MM.1S (cell line): ENCODE measurements around the gene NEGR1.

Source experiments
- DNase-seq: peaks from one replicate; pipeline ENCODE4 v3.0.0-alpha.2; 2015
- H2AFZ ChIP-seq: fragments of 300-600 bp; sonication (generic); 2 replicates; pipeline ENCODE4 v1.6.0; 2016; ENCODE audit warnings: antibody characterized with exemption, low read length
- H3F3A ChIP-seq: fragments of 300-600 bp; sonication (generic); 2 replicates; pipeline ENCODE4 v1.6.1; 2016; ENCODE audit warnings: mild to moderate bottlenecking, antibody characterized with exemption, low read length, moderate library complexity, mixed read lengths; ENCODE audit not compliant: insufficient read depth
- H3K27ac ChIP-seq: fragments of 300-600 bp; sonication (generic); 2 replicates; pipeline ENCODE4 v1.5.1; 2016; ENCODE audit warnings: mild to moderate bottlenecking, low read length
- H3K27me3 ChIP-seq: fragments of 300-600 bp; sonication (generic); replicated peaks from 2 replicates; pipeline ENCODE4 v1.6.0; 2016; ENCODE audit warnings: low read length; ENCODE audit not compliant: insufficient read depth
- H3K36me3 ChIP-seq: fragments of 300-600 bp; sonication (generic); replicated peaks from 2 replicates; pipeline ENCODE4 v1.6.1; 2016; ENCODE audit warnings: mild to moderate bottlenecking, low read length, mixed read lengths; ENCODE audit not compliant: insufficient read depth
- H3K4me1 ChIP-seq: fragments of 300-600 bp; sonication (generic); 2 replicates; pipeline ENCODE4 v1.6.1; 2016; ENCODE audit warnings: low read length, mixed read lengths
- H3K4me2 ChIP-seq: fragments of 300-600 bp; sonication (generic); 2 replicates; pipeline ENCODE4 v1.6.0; 2016; ENCODE audit warnings: low read depth, low read length
- H3K4me3 ChIP-seq: fragments of 300-600 bp; sonication (generic); 2 replicates; pipeline ENCODE4 v1.5.1; 2016; ENCODE audit warnings: low read length, mixed read lengths
- H3K79me2 ChIP-seq: fragments of 300-600 bp; sonication (generic); 2 replicates; pipeline ENCODE4 v1.6.1; 2016; ENCODE audit warnings: mixed run types, low read length, mixed read lengths
- H3K9ac ChIP-seq: fragments of 300-600 bp; sonication (generic); 2 replicates; pipeline ENCODE4 v1.6.1; 2016; ENCODE audit warnings: low read length, mixed read lengths
- H3K9me2 ChIP-seq: fragments of 300-600 bp; sonication (generic); replicated peaks from 2 replicates; pipeline ENCODE4 v1.6.1; 2016; ENCODE audit warnings: mild to moderate bottlenecking, low read length, mixed read lengths; ENCODE audit not compliant: insufficient read depth
- H3K9me3 ChIP-seq: fragments of 300-600 bp; sonication (generic); replicated peaks from 2 replicates; pipeline ENCODE4 v1.6.1; 2016; ENCODE audit warnings: mild to moderate bottlenecking, low read length, mixed read lengths; ENCODE audit not compliant: insufficient read depth
- H4K20me1 ChIP-seq: fragments of 300-600 bp; sonication (generic); 2 replicates; pipeline ENCODE4 v1.6.1; 2016; ENCODE audit warnings: mild to moderate bottlenecking, low read length, moderate library complexity, mixed read lengths; ENCODE audit not compliant: insufficient read depth
- EZH2 ChIP-seq: fragments of 300-600 bp; sonication (generic); optimal IDR thresholded peaks from 2 replicates; pipeline ENCODE3; 2017; ENCODE audit warnings: low read depth, mild to moderate bottlenecking, antibody characterized with exemption, low read length, mixed read lengths
- EZH2phosphoT487 ChIP-seq: fragments of 300-600 bp; sonication (generic); IDR thresholded peaks from 2 replicates; pipeline ENCODE4 v1.6.1; 2018; ENCODE audit warnings: antibody characterized with exemption, low read length
- TF ChIP-seq, protein P1 (sequence below): fragments of 300-600 bp; sonication (generic); IDR thresholded peaks from 2 replicates; pipeline ENCODE4 v1.5.1; 2016; ENCODE audit warnings: antibody characterized with exemption, low read length, mixed read lengths

Gene NEGR1

DNA sequence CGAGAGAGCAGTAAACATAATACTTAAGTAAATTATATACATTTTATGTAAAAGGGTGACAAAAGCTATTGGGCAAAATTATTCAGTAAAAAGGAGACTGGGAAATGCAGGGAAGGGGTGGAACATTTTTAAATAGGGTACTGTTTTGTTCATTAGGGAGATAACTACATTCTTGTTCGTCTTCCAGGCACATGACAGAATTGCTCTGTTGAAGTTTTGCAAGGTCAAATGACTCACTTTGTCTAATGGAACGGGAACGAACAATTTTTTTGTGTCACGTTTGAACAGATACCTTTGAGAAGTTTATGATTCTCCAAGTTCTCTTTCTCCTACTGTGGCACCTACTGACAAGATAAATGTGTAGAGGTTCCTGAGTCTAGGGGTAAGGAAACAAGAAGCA is 819.2 kb downstream of the NEGR1 start:
- H2AFZ ChIP-seq: no peak overlapping the region
- no peak overlapping the region for H3K9ac ChIP-seq
- H3K36me3 ChIP-seq: no peaks in the 10 kb centered on the region
- TF ChIP-seq EZH2 (no peak), EZH2phosphoT487 (no peak)
- TF ChIP-seq, protein P1, sequence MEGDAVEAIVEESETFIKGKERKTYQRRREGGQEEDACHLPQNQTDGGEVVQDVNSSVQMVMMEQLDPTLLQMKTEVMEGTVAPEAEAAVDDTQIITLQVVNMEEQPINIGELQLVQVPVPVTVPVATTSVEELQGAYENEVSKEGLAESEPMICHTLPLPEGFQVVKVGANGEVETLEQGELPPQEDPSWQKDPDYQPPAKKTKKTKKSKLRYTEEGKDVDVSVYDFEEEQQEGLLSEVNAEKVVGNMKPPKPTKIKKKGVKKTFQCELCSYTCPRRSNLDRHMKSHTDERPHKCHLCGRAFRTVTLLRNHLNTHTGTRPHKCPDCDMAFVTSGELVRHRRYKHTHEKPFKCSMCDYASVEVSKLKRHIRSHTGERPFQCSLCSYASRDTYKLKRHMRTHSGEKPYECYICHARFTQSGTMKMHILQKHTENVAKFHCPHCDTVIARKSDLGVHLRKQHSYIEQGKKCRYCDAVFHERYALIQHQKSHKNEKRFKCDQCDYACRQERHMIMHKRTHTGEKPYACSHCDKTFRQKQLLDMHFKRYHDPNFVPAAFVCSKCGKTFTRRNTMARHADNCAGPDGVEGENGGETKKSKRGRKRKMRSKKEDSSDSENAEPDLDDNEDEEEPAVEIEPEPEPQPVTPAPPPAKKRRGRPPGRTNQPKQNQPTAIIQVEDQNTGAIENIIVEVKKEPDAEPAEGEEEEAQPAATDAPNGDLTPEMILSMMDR: no peak
- H3K9me2 ChIP-seq: no peaks in the 10 kb centered on the region
- H3K4me2 ChIP-seq: no peak overlapping the region
- H3K9me3 ChIP-seq: no peaks in the 10 kb centered on the region
- no peak overlapping the region for H3K4me3 ChIP-seq
- no peaks in the 10 kb centered on the region for H3K4me1 ChIP-seq
- H3K79me2 ChIP-seq: no peaks in the 10 kb centered on the region
- no peaks in the 10 kb centered on the region for H3F3A ChIP-seq
- H3K27me3 ChIP-seq: no peaks in the 10 kb centered on the region
- no peak overlapping the region for H3K27ac ChIP-seq
- no peaks in the 10 kb centered on the region for H4K20me1 ChIP-seq
- DNase-seq: no peak

DNA sequence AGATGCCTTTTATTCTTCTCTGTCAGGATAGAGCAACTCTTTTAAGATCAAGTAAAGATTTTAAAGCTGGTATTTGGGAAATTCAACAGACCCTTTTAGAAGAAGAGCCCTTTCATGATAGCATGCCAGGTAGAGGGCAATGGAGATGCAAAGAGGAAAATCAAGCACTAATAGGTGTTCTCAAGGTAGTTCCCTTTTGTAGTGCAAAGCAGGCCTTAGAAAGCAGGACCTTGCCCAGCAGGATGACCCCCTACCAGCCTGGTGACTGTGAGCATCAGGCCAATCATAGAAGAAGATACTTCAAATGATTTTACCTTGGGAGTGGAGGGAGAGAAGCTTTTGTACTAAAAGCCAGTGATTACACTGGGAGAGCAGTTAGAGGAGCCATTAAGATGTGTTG is 820.1 kb downstream of the NEGR1 start:
- no peak overlapping the region for H3K4me2 ChIP-seq
- no peak for DNase-seq
- no peak overlapping the region for H3K4me3 ChIP-seq
- no peak overlapping the region for H2AFZ ChIP-seq
- no peaks in the 10 kb centered on the region for H3K36me3 ChIP-seq
- no peak overlapping the region for H3K27ac ChIP-seq
- H3K9ac ChIP-seq: no peak overlapping the region
- TF ChIP-seq EZH2phosphoT487: no peak
- no peak for TF ChIP-seq EZH2
- TF ChIP-seq, protein P1: no peak
- no peaks in the 10 kb centered on the region for H3K9me3 ChIP-seq
- no peaks in the 10 kb centered on the region for H3K4me1 ChIP-seq
- H4K20me1 ChIP-seq: no peaks in the 10 kb centered on the region
- H3F3A ChIP-seq: no peaks in the 10 kb centered on the region
- no peaks in the 10 kb centered on the region for H3K79me2 ChIP-seq
- no peaks in the 10 kb centered on the region for H3K27me3 ChIP-seq
- no peaks in the 10 kb centered on the region for H3K9me2 ChIP-seq

DNA sequence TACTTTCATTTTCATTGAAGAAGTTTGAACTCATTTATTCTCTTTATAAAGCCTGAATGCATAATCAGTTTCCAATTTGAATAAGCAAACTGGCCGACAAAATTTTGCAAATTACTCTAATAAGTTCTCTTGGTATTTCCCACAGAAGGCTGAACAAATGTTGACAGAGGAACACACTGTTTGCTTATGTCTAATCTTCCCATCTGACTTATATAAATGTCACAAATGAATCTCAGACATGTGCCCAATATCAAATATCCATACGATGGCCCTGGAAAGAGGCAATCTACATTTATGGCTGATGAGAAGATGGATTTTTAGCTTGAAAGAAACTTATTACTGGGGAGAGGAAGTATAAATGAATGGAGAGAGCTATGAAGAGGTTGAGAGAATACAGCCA is 820.9 kb downstream of the NEGR1 start:
- TF ChIP-seq EZH2phosphoT487 (no peak), EZH2 (no peak)
- TF ChIP-seq, protein P1: no peak
- no peaks in the 10 kb centered on the region for H3F3A ChIP-seq
- H3K9me3 ChIP-seq: no peaks in the 10 kb centered on the region
- H3K9ac ChIP-seq: no peak overlapping the region
- H3K79me2 ChIP-seq: no peaks in the 10 kb centered on the region
- no peaks in the 10 kb centered on the region for H4K20me1 ChIP-seq
- no peak overlapping the region for H3K4me3 ChIP-seq
- no peaks in the 10 kb centered on the region for H3K9me2 ChIP-seq
- H2AFZ ChIP-seq: no peak overlapping the region
- H3K4me1 ChIP-seq: no peaks in the 10 kb centered on the region
- no peaks in the 10 kb centered on the region for H3K36me3 ChIP-seq
- H3K27me3 ChIP-seq: no peaks in the 10 kb centered on the region
- no peak overlapping the region for H3K27ac ChIP-seq
- no peak overlapping the region for H3K4me2 ChIP-seq
- DNase-seq: no peak
